Left cardiac atrium (tissue), 4 donors: ENCODE measurements around the gene CEBPA. TPM values are rescaled to one million over a fixed set of nuclear protein-coding genes. Genes with fewer than 3 reads are reported as not detected.

ENCODE experiments used
- ATAC-seq, 2 donors: fragments of 200-7000 bp; cut with Tn5 transposase; one replicate each; pipeline ENCODE4 v1.9.1; 2020; ENCODE audit warnings: mild to moderate bottlenecking in 2 of 2, moderate library complexity in 2 of 2
- DNase-seq: peaks from one replicate; pipeline ENCODE4 v3.0.0-alpha.2; 2020
- intact Hi-C, 2 donors: fragments of 100-400 bp; cut with DNase I; formaldehyde crosslinking; loops; one replicate each; pipeline versions ENCODE4 v1.14.1 to v1.15.1; 2022 to 2023
- total RNA-seq, 2 donors: library from RNA; stranded (reverse); fragmentation: NEBNext Ultra II Directional; extraction: Animal tissue kit (Norgen Biotek cat#: 25700); gene quantifications; one replicate each; pipeline ENCODE4 v1.2.1, GENCODE V29; 2021
- donor health status: DM: no; HTN: yes; CAD: no.
- donor health status: DM: no; HTN: yes; CAD: no; lungs with severe emphysema.
- donor health status: DM: yes; HTN: yes; CAD: no.
- donor health status: Dilated cardiomyopathy.

CEBPA gene
- total RNA-seq, 2 donors from 2014 or later, result 21.0 to 41.8 TPM

DNA sequence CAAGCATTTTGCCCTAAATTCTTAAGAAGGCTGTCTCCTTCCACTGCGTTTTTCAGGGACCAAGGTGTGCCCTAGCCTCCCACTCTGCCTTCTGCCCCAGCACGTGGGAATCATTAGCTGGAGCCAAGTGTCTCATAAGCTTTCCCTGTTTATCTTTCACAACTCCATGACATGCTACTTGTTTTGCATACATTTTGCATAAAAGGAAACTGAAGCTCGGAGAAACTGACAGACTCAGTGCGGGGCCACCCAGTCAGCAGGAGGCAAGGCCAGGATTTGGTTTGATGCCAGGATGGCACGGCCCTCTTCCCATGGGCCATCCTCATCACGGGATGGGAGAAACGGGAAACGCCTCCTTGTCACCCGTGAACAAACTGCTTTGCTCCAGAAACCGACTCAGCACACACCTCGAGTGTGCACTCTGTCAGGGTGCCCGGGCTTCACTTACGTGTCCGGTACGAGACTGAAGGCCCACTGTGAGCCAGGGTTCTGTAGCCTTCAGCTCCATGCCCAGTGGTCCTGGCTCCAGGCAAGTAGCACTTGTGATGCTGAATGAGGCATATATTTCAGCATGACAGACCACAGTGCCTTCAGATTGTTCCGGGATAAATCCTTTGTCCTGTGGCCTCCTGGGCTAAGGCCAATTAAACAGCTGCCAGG is 9.6 kb downstream of the CEBPA start:
- ATAC-seq (peak; percentile 20 to 53), DNase-seq (no peak)
- intact Hi-C loops, result no loop called here

- ATAC-seq, result no peak
- no peak for DNase-seq
- intact Hi-C loops, result no loop called here
Measured at GRCh38 chr19:33291623-33292534, 10.5 kb downstream of the CEBPA start.

DNA sequence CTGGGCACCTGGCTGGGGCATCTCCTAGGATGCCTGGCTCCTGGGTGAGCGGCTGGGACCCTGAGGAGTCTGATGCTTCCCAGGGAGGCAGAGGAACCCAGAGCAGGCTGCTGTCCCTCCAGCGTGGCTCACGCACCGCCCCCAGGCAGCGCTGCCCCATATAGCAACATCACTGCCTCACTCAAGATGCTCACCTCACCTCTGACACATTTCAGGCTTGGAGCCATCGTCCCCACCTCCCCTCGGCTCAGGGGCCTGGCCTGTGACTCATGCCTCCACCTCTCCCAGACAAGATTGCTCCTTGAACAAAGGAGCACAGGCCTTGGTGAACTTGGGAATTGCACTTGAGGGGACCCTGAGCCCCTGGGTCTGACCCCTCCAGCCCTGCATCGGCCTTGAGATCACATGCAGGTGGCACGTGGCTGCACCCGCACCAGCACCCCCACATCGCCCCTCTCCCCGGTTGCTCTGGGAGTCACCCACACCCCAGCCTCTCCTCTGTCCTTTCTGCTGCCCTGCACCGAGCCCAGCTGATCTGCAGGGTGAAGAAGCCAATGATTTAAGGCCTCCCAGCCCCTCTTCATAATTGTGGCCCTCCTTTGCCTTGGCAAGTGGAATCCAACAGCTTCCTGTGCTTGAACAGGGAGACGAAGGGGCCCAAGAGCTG is 11.2 kb downstream of the CEBPA start:
- DNase-seq (peak; percentile 3), ATAC-seq (no peak)
- intact Hi-C loops, result no loop called here

- peak in 1 of 2 donors; percentile 58 for ATAC-seq
- intact Hi-C loops, result no loop called here
- no peak for DNase-seq
Measured at GRCh38 chr19:33290082-33290815, 12.1 kb downstream of the CEBPA start.

- intact Hi-C loops, result no loop called here
- DNase-seq (no peak), ATAC-seq (no peak)
Measured at GRCh38 chr19:33289261-33289660, 13.1 kb downstream of the CEBPA start.

DNA sequence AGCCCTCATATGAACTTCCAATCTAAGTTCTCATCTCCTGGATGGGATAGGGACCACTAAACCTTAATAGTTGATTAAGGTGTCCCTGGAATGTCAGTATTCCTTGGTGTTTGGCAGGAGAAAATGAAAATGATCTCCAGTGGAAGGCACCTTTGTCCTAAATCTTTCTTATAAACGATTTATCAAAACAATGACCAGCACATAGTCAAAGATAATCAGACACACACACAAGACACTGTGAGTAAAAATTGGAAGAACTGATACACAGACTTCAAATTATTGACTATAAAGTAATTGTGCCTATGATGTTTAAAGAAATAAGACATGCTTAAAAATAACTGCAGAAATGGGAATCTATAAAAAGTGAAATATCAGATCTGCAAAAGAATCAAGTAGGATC is 13.7 kb downstream of the CEBPA start:
- DNase-seq (no peak), ATAC-seq (no peak)
- intact Hi-C loops, result no loop called here

DNA sequence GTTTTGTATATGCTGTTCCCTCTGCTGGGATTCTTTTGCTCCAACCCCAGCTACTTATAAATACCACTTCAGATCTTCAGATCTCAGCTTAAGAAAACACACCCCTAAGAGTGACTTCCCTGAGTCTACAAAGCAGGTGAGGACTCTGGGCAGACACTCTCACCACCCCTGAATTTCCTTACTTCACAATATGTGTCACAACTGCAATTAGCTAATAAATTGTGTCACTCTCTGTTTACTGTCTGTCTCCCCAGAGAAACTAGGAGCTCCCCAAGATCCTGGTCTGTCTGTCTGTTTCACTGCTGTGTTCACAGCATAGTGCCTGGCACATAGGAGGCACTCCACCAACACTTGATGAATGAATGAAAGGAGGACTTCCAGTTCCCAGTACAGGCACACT is 14.4 kb downstream of the CEBPA start:
- intact Hi-C loops, result no loop called here
- ATAC-seq, result no peak
- DNase-seq, result no peak

GRCh38 chr19:33287438-33287837 is 14.9 kb downstream of the CEBPA start:
- ATAC-seq (no peak), DNase-seq (no peak)
- intact Hi-C loops, result no loop called here

DNA sequence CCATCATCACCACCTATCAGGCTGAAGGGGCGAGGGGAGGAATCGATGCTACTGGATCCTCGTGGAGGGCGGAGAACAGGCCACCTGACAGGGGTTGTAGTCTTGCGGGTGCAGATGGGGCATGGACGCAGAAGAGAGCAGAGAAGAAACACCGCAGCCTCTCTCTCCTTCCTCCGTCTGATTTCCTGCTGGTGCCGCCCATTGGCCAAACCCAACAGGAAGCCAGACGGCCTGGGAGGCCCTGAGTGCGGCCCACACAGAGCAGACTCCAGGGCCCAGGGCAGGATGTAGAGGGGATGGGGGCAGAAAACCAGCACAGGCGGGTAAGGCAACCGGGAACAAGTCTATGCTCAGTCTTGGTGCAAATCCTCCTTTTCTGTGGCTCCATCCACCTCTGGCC is 15.4 kb downstream of the CEBPA start:
- intact Hi-C loops, result no loop called here
- DNase-seq (no peak), ATAC-seq (peak in 1 of 2 donors; percentile 30)

GRCh38 chr19:33285441-33285927 is 16.9 kb downstream of the CEBPA start:
- ATAC-seq, result peak in 1 of 2 donors; percentile 16
- intact Hi-C loops, result no loop called here
- peak; percentile 11 for DNase-seq

GRCh38 chr19:33284756-33285155 is 17.6 kb downstream of the CEBPA start:
- intact Hi-C loops, result no loop called here
- ATAC-seq (no peak), DNase-seq (no peak)

DNA sequence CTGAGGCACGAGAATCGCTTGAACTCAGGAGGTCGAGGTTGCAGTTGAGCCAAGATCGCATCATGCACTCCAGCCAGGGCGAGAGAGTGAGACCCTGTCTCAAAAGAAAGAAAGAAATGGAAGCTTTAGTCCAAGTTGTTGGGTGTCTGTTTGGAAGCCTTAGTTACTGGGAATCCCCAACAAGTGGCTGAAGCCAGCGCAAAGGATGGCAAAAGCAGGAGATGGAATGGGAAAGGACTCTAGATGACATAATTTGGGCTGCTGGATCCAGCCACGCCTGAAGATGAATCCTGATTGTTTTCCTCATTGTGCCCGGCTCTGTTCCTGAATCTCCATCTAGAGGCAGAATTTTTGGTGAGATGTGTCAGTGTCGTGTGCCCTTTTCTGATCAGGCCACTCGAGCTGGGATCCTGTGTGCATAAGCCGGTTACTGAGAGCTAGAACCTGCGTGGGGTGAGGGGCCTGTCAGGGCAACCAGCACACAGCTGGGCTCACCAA is 18.1 kb downstream of the CEBPA start:
- ATAC-seq (no peak), DNase-seq (peak; percentile 9)
- intact Hi-C loops, result no loop called here

DNA sequence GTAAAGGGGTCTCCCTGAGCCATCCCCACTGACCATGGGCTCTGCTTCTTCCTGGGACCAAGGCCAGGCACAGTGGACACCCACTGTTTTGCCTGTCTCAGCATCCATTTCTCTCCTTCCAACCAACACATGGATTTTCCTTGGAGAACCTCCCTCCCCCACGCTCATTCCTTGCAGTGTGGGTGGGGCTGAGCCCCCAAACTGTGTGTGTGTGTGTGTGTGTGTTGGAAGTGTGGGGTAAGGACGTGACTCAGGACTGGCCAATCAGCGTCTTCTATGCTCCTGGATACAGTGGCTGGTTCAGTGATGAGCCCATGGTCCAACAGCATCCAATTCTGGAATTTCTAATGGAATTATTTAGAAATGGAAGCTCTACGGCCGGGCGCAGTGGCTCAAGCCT is 18.7 kb downstream of the CEBPA start:
- DNase-seq, result no peak
- no peak for ATAC-seq
- intact Hi-C loops, result no loop called here

- DNase-seq (peak; percentile 15), ATAC-seq (peak in 1 of 2 donors; percentile 63)
- intact Hi-C loops, result no loop called here
Measured at GRCh38 chr19:33282036-33282671, 20.2 kb downstream of the CEBPA start.

DNA sequence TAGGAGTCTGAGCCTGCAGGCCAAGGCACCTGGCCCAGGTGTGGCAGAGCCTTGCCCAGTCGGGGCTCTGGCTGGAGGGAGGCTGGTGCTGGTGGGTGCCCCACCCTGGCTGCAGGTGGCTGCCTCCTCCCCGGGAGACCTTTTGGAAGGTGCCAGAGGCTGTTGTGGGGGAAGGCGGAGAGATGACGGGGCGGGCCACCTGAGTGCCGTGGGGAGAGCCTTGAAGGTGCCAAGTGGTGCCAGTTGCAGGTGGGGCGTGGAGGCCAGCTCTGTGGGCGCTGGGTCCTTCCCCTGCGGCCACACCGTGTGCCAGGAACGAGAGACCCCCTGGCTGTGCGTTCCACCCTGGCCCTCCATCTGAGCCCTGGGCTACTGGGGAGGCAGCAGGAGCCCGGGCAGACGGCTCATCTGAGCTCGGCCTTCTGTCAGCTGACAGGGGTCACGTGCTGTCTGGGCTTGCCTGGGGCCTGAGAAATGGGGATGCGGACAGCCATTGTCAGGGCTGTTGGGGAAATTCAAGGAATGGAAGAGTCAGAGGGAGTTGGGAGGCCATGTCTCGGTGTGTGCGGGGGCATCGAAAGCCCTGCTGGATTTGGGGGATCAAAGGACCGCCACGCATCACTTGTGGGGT is 20.9 kb downstream of the CEBPA start:
- intact Hi-C loops, result no loop called here
- DNase-seq (peak; percentile 7), ATAC-seq (no peak)

- DNase-seq (peak; percentile 19), ATAC-seq (peak in 1 of 2 donors; percentile 8)
- intact Hi-C loops, result no loop called here
Measured at GRCh38 chr19:33280351-33280921, 21.9 kb downstream of the CEBPA start.

DNA sequence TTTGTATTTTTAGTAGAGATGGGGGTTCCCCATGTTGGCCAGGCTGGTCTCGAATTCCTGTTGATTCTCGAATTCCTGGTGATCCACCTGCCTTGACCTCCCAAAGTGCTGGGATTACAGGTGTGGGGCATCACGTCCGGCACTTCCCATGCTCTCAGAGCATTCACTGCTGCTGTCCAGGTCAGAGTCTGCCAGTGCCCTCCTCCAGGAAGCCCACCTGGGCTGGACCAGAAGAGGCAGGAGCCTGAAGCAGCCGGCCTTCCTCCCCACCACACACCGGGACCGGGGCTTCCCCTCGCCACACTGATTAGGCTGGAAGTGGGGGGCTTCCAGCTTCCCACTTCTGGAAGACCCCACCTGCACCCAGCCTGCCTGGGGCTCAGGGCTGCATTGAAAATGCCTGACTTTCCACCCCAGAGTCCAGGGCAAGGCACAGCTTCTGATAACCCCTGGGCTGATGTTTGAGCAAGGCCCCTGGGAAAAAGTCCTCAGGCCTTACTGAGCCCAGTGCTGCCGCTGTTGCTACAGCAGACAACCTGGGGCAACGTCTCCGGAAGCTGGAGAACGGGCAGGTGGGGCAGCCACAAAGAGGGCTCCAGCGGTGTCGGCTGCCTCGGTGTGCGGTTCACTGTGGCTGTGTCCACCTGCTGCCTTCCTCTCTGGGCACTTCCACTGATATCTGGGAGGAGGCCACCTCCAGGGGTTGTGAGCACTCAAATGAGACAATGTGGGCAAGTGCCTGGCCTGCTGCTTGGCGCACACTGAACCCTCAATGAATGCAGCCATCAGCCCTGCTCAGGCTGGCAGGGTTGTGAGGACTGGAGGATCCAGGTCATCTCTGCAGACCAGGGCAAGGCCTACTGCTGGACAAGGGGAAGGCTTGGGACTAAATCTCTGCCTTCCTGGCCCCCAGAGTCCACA is 22.6 kb downstream of the CEBPA start:
- peak in 1 of 2 donors; percentile 39 for ATAC-seq
- intact Hi-C loops, result no loop called here
- DNase-seq, result no peak
